COLO829 (cell line): ENCODE results near the gene PDF.

ENCODE experiments used
- DNase-seq: peaks from one replicate; pipeline ENCODE4 v3.0.0; 2012; ENCODE audit warnings: low spot score

Gene PDF

GRCh38 chr16:69339289-69340094, 9.1 kb upstream of the PDF start, which contains the start of the genes COG8 and NIP7:
COG8 (minus strand) TSS chr16:69339564; CDS start chr16:69339552, 12 bp downstream.
NIP7 (plus strand) TSS chr16:69339772; CDS start chr16:69339830, 58 bp downstream.
- DNase-seq, result peak; percentile 83

GRCh38 chr16:69338557-69339288, 8.3 kb upstream of the PDF start:
- no peak for DNase-seq

- no peak for DNase-seq
These were observed 4.3 kb upstream of the PDF start for GRCh38 chr16:69334696-69335095.

GRCh38 chr16:69329369-69330285, 761 bp downstream of the PDF start:
- no peak for DNase-seq

GRCh38 chr16:69328854-69329316, 1.5 kb downstream of the PDF start:
- no peak for DNase-seq

GRCh38 chr16:69327585-69328310, 2.6 kb downstream of the PDF start:
- no peak for DNase-seq

- DNase-seq, result no peak
These were observed 4.1 kb downstream of the PDF start for GRCh38 chr16:69326172-69326873.

GRCh38 chr16:69325784-69326171, 4.6 kb downstream of the PDF start:
- DNase-seq, result no peak

GRCh38 chr16:69324585-69325253, 5.7 kb downstream of the PDF start:
- DNase-seq, result no peak

- no peak for DNase-seq
These were observed 6.3 kb downstream of the PDF start for GRCh38 chr16:69324013-69324531.

- no peak for DNase-seq
These were observed 7.0 kb downstream of the PDF start for GRCh38 chr16:69323415-69323814.

GRCh38 chr16:69322343-69322742, 8.0 kb downstream of the PDF start:
- no peak for DNase-seq

GRCh38 chr16:69321080-69321479, 9.3 kb downstream of the PDF start:
- DNase-seq, result no peak

GRCh38 chr16:69320740-69321073, 9.7 kb downstream of the PDF start:
- no peak for DNase-seq

- DNase-seq, result no peak
These were observed 10.3 kb downstream of the PDF start for GRCh38 chr16:69319826-69320739.

- DNase-seq, result no peak
These were observed 11.0 kb downstream of the PDF start for GRCh38 chr16:69319381-69319780.

- DNase-seq, result no peak
These were observed 11.5 kb downstream of the PDF start for GRCh38 chr16:69318911-69319289.

- no peak for DNase-seq
These were observed 12.0 kb downstream of the PDF start for GRCh38 chr16:69318177-69318910.
